ENCODE data around the gene IGFALS.

The IGFALS gene

GRCh38 chr16:1790261-1790610 is 3.3 kb downstream of the IGFALS start:
- FAIRE-seq (no peak), DNase-seq (ENCODE audit: low spot score) (no peak)

- DNase-seq (ENCODE audit: low spot score) (no peak), FAIRE-seq (no peak)
Observed at GRCh38 chr16:1789643-1790045, 3.9 kb downstream of the IGFALS start.

DNA sequence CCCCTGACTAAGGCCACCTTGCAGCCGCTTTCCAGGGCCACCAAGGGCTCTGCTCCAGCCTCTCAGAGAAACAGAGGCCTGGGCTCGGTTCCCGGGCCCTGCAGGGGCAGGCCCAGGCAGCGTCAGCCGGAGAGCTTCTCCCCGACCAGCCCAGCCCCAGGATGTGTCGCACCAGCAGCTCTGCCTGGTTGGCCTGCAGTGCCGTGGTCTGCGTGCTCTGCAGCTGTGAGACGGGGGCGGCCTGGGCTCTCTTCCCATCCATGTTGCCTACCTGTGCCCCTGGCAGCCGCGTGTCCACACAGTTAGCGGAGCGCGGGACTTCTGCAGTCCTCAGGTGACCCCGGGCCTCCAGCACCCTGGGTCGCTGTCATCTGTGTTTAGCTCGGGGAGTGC is 4.8 kb downstream of the IGFALS start:
- DNase-seq (ENCODE audit: low spot score) (no peak), FAIRE-seq (no peak)

- DNase-seq (ENCODE audit: low spot score) (no peak), FAIRE-seq (no peak)
Observed at GRCh38 chr16:1788095-1788707, 5.3 kb downstream of the IGFALS start.

DNA sequence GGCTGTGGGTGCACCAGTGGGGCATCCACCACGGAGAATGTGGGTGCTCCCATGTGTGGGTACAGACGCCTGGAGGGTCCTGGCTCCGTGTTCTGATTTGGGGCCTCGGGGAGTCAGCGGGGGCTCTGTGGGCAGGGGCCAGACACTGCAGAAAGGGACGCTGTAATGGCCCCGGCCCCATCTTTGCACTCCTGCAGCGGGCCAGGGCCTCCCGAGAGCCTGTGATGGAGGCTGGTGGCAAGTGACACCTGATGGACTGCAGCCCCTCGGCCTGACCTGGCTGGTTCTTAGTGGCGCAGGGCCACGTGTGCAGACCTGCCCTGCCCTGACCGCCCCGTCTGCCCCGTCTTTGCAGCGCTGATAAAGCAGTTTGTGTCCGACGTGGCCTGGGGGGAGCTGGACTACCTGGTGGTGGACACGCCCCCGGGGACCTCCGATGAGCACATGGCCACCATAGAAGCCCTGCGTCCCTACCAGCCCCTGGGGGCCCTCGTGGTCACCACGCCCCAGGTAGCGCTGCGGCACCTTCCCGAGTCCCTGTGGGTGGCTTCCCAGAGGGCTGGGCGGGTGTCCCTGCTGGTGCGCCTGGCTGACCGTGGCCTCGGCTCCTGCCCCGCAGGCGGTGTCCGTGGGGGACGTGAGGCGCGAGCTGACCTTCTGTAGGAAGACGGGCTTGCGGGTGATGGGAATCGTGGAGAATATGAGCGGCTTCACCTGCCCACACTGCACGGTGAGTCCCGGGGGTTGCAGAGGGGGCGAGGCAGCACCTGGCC is 6.0 kb downstream of the IGFALS start:
- FAIRE-seq (no peak), DNase-seq (ENCODE audit: low spot score) (no peak)

GRCh38 chr16:1787056-1787321 is 6.5 kb downstream of the IGFALS start:
- FAIRE-seq, result no peak
- no peak for DNase-seq (ENCODE audit: low spot score)

DNA sequence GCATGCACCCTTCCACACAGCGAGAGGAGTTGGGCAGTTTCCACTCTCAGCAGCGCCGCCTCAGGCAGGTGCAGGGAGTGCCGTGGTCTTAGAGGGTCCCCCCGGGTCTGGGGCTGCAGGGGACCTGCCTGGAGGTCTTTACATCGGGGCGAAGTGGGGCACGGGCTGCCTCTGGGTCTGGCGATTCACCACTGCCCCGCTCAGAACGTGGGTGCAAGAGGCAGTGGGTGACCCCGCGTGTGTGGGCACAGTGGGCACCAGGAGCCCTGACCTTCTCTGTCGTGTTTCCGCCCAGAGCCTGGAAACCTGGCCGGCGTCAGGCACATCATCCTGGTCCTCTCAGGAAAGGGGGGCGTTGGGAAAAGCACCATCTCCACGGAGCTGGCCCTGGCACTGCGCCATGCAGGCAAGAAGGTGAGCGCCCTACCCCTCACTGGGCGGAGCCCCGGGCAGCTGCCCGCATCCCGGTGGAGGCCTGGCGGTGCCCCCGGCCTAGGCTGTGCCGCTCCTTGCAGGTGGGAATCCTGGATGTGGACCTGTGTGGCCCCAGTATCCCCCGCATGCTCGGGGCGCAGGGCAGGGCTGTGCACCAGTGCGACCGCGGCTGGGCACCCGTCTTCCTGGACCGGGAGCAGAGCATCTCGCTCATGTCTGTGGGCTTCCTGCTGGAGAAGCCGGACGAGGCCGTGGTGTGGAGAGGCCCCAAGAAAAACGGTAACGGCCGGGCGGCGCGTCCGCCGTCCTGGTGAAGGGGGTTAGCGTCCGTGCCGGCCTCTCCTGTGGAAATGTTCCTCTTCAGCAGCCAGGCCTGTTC is 7.1 kb downstream of the IGFALS start:
- no peak for DNase-seq (ENCODE audit: low spot score)
- FAIRE-seq, result no peak

DNA sequence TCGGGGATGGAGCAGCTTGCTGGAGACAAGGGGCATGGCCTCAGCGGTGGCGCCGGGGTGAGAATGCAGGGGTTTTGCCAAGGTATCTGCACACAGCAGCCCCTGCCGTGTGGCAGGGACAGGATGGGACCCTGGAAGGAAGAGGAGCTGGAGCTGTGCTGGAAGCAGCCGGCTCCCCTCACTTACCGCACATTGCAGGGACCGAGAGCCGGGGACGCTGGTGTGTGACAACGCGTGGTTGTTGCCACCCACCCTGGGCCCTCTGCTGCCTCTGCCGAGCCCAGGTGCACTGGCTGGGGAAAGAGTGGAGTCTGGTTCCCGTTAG is 7.7 kb downstream of the IGFALS start:
- DNase-seq (ENCODE audit: low spot score) (no peak), FAIRE-seq (no peak)

DNA sequence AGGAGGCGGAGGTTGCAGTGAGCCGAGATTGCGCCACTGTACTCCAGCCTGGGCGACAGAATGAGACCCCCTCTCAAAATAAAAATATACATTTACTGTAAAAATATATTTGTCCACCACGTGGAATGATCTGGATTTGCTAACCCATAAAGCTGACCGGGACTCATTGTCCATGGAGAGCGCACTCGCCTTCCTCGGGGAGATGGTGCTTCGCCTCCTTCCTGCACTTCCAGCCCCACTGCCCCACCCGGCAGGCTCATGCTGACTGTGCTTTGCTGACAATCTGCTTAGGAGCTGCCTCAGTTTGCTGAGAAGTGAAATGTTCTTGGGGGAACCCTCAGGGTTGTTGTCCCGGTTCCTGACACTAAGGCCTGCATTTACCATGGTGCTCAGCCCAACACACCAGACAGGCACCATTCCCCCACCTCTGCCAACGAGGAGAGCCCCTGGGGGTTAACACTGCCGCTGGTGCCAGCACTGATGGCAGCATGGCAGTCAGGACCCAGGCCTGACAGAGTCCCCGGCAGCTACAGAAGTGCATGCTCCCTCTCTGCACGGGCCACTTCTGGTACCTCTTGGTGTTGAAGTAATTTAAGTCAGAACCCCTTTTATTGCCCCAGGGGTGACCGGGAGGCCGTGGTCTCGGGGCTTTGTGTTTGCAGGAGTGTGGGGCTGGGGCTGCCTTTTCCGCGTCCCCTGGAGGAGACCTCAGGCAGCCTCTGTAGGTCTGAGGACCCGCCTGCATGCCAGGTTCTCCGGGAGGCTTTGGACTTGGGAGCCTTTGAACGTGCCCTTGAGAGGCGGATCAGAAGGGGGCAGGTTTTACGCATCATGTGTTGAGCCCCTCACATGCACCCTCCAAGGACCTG is 8.3 kb downstream of the IGFALS start:
- DNase-seq (ENCODE audit: low spot score) (no peak), FAIRE-seq (no peak)

- FAIRE-seq (peak; percentile 98), DNase-seq (ENCODE audit: low spot score) (peak; percentile 99)
Observed at GRCh38 chr16:1782408-1783264, 10.9 kb downstream of the IGFALS start, which contains the start of the genes NUBP2 and SPSB3. Gene NUBP2, plus strand, starts transcription at chr16:1782960. Its CDS starts 61 bp downstream, at chr16:1783021. Gene SPSB3, minus strand, starts transcription at chr16:1782571. Its CDS starts 1,088 bp downstream, at chr16:1781483.

GRCh38 chr16:1781758-1782407 is 11.6 kb downstream of the IGFALS start:
- FAIRE-seq (no peak), DNase-seq (ENCODE audit: low spot score) (no peak)

GRCh38 chr16:1781254-1781653 is 12.3 kb downstream of the IGFALS start:
- DNase-seq (ENCODE audit: low spot score) (no peak), FAIRE-seq (peak; percentile 27)

- DNase-seq (ENCODE audit: low spot score), result no peak
Observed at GRCh38 chr16:1780677-1781072, 12.8 kb downstream of the IGFALS start.

GRCh38 chr16:1779741-1780676 is 13.5 kb downstream of the IGFALS start:
- no peak for FAIRE-seq
- no peak for DNase-seq (ENCODE audit: low spot score)

More at GRCh38 chr16:1780677-1781072, 12.8 kb downstream of the IGFALS start:
- FAIRE-seq, result no peak

DNA sequence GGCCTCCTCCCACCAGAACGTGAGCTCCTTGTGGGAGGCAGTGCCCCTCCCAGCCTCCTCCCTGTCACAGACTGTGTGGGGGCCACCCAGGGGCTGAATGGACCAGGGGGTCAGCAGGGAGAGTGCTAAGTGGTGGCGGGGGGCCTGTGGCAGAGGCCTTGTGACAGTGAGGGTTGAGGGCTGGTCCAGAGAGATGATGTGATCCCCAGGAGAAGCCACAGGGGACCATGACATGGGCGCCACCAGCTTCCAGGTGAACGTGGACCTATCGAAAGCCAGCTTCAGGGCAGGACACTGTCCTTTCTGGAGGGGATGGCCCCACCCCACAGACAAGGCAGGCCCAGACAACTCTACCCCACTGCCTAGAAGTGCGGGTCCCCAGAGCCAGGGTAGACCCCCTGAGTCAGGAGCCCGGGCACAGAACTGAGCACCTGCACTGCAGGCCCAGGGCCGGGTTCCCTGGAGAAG is 14.2 kb downstream of the IGFALS start:
- FAIRE-seq, result no peak
- DNase-seq (ENCODE audit: low spot score), result no peak

GRCh38 chr16:1778200-1779179 is 15.0 kb downstream of the IGFALS start:
- FAIRE-seq, result no peak

GRCh38 chr16:1777375-1778199 is 15.9 kb downstream of the IGFALS start:
- DNase-seq (ENCODE audit: low spot score), result no peak
- no peak for FAIRE-seq

More at GRCh38 chr16:1778200-1779179, 15.0 kb downstream of the IGFALS start:
- no peak for DNase-seq (ENCODE audit: low spot score)
